ENCODE data around the gene ARMS2. TPM values are rescaled to one million over a fixed set of nuclear protein-coding genes. Genes with fewer than 3 reads are reported as not detected.

The ARMS2 gene
- total RNA-seq, 1 donor from 2014 or later = not detected

DNA sequence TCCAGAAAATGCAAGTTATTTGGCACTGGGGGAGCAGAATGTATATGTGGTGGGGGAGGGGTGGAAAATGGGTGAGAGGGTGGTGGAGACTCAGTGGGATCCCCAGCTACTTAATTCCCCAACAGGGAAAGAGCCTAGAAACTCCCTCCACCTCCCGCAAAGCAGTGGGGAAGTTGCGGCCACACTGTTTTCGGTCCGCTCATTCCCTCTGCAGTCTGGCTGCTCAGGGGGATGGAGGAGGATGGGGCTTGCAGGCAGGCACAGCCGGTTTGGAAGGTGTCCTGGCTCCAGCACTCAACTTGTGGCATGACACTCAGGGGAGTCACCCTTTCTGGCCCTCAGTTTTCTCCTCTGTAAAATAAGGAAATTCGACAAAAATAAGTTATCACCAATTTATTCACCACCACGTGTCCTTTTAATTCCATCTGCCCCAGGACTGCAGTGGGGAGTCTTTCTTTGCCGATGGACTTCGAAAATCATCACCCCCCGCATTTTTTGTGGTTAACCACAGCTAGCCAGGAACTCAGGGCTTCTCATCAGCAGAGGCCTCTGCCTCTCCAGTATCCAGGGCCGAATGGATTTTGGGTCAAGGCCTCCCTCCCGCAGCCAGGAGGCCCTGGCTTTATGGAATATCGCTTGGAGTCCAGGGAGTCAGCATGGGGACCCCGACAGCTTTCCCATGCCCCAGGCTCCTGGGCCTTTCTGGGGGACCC lies 5.3 kb downstream of the ARMS2 start:
- peaks cover 4% of the 10 kb centered on the region for H3K36me3 Mint-ChIP-seq (ENCODE audit: low read depth, unreplicated experiment)
- Histone ChIP-seq H3K9ac (ENCODE audit: low read length) (no peak overlapping the region), H2AFZ (ENCODE audit: low read depth, low read length) (no peak overlapping the region), H4K20me1 (ENCODE audit: insufficient read depth, low read length) (peaks cover 23% of the 10 kb centered on the region), H3K4me2 (ENCODE audit: low read length) (peak overlapping the region; percentile 94), H3K27ac (ENCODE audit: low read depth, low read length) (no peak overlapping the region), H3K79me2 (ENCODE audit: insufficient read depth, low read length) (peaks cover 17% of the 10 kb centered on the region), H3K4me1 (ENCODE audit: insufficient read depth, low read length) (peaks cover 24% of the 10 kb centered on the region), H3K4me3 (ENCODE audit: insufficient read depth, low read depth, low read length) (no peak overlapping the region), H3K27me3 (ENCODE audit: insufficient read depth, low read length) (no peaks in the 10 kb centered on the region), H3K36me3 (ENCODE audit: insufficient read depth, low read length) (no peaks in the 10 kb centered on the region), H3K9me3 (ENCODE audit: insufficient read depth, low read depth, low read length) (no peaks in the 10 kb centered on the region)
- no peaks in the 10 kb centered on the region for H3K9me3 Mint-ChIP-seq (ENCODE audit: unreplicated experiment)
- DNase-seq (ENCODE audit: low read depth) (peak; percentile 82), FAIRE-seq (peak; percentile 5)
- peaks cover 20% of the 10 kb centered on the region for H3K4me1 Mint-ChIP-seq (ENCODE audit: low read depth, unreplicated experiment)
- no peak overlapping the region for H3K27ac Mint-ChIP-seq (ENCODE audit: unreplicated experiment)
- TF ChIP-seq EZH2 (IDR thresholded peaks at IDR 0.05; ENCODE audit: insufficient read depth, low read length) = no peak
- TF ChIP-seq, protein P1, sequence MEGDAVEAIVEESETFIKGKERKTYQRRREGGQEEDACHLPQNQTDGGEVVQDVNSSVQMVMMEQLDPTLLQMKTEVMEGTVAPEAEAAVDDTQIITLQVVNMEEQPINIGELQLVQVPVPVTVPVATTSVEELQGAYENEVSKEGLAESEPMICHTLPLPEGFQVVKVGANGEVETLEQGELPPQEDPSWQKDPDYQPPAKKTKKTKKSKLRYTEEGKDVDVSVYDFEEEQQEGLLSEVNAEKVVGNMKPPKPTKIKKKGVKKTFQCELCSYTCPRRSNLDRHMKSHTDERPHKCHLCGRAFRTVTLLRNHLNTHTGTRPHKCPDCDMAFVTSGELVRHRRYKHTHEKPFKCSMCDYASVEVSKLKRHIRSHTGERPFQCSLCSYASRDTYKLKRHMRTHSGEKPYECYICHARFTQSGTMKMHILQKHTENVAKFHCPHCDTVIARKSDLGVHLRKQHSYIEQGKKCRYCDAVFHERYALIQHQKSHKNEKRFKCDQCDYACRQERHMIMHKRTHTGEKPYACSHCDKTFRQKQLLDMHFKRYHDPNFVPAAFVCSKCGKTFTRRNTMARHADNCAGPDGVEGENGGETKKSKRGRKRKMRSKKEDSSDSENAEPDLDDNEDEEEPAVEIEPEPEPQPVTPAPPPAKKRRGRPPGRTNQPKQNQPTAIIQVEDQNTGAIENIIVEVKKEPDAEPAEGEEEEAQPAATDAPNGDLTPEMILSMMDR (IDR thresholded peaks at IDR 0.05; ENCODE audit: insufficient read depth, low read depth, low read length) = no peak
- peak overlapping the region; percentile 66 for H3K4me3 Mint-ChIP-seq (ENCODE audit: unreplicated experiment)
- H3K27me3 Mint-ChIP-seq (ENCODE audit: low read depth, unreplicated experiment) = peaks cover 47% of the 10 kb centered on the region

DNA sequence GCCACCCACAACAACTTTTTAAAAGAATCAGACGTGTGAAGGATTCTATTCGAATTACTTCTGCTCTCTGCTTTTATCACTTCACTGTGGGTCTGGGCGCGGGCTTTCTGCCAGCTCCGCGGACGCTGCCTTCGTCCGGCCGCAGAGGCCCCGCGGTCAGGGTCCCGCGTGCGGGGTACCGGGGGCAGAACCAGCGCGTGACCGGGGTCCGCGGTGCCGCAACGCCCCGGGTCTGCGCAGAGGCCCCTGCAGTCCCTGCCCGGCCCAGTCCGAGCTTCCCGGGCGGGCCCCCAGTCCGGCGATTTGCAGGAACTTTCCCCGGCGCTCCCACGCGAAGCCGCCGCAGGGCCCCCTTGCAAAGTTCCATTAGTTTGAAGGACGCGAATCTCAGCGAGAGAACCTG lies 6.4 kb downstream of the ARMS2 start:
- H3K4me3 ChIP-seq (ENCODE audit: insufficient read depth, low read depth, low read length) = peak overlapping the region; percentile 74
- no peaks in the 10 kb centered on the region for H3K9me3 ChIP-seq (ENCODE audit: insufficient read depth, low read depth, low read length)
- Mint-ChIP-seq H3K4me3 (ENCODE audit: unreplicated experiment) (peak overlapping the region; percentile 80), H3K27me3 (ENCODE audit: low read depth, unreplicated experiment) (peaks cover 53% of the 10 kb centered on the region), H3K4me1 (ENCODE audit: low read depth, unreplicated experiment) (peaks cover 20% of the 10 kb centered on the region), H3K9me3 (ENCODE audit: unreplicated experiment) (no peaks in the 10 kb centered on the region), H3K36me3 (ENCODE audit: low read depth, unreplicated experiment) (peaks cover 8% of the 10 kb centered on the region), H3K27ac (ENCODE audit: unreplicated experiment) (no peak overlapping the region)
- H3K79me2 ChIP-seq (ENCODE audit: insufficient read depth, low read length) = peaks cover 20% of the 10 kb centered on the region
- H3K9ac ChIP-seq (ENCODE audit: low read length) = peak overlapping the region; percentile 51
- peaks cover 5% of the 10 kb centered on the region for H3K27me3 ChIP-seq (ENCODE audit: insufficient read depth, low read length)
- no peak overlapping the region for H3K27ac ChIP-seq (ENCODE audit: low read depth, low read length)
- FAIRE-seq (no peak), DNase-seq (ENCODE audit: low read depth) (no peak)
- peaks cover 34% of the 10 kb centered on the region for H4K20me1 ChIP-seq (ENCODE audit: insufficient read depth, low read length)
- TF ChIP-seq EZH2 (IDR thresholded peaks at IDR 0.05; ENCODE audit: insufficient read depth, low read length) = no peak
- TF ChIP-seq, protein P1 (IDR thresholded peaks at IDR 0.05; ENCODE audit: insufficient read depth, low read depth, low read length) = no peak
- H3K4me2 ChIP-seq (ENCODE audit: low read length) = peak overlapping the region; percentile 94
- peaks cover 24% of the 10 kb centered on the region for H3K4me1 ChIP-seq (ENCODE audit: insufficient read depth, low read length)
- no peaks in the 10 kb centered on the region for H3K36me3 ChIP-seq (ENCODE audit: insufficient read depth, low read length)
- peak overlapping the region; percentile 81 for H2AFZ ChIP-seq (ENCODE audit: low read depth, low read length)

DNA sequence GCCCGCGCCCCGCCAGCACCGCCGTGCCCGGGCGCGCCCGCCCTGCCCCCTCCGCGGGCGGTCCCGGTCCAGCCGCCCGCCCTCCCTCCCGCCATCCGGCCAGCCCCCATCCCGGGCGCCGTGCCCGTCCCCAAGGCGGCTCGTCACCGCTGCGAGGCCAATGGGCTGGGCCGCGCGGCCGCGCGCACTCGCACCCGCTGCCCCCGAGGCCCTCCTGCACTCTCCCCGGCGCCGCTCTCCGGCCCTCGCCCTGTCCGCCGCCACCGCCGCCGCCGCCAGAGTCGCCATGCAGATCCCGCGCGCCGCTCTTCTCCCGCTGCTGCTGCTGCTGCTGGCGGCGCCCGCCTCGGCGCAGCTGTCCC lies 6.9 kb downstream of the ARMS2 start, which contains the start of gene HTRA1:
Gene HTRA1 (plus strand): TSS at position 187 of the 362 bp plus-strand sequence. CDS start 100 bp downstream, at position 287.
- Mint-ChIP-seq H3K36me3 (ENCODE audit: low read depth, unreplicated experiment) (peaks cover 11% of the 10 kb centered on the region), H3K4me1 (ENCODE audit: low read depth, unreplicated experiment) (peaks cover 20% of the 10 kb centered on the region), H3K4me3 (ENCODE audit: unreplicated experiment) (peak within 1 kb of the TSS; percentile 87), H3K9me3 (ENCODE audit: unreplicated experiment) (no peaks in the 10 kb centered on the region), H3K27me3 (ENCODE audit: low read depth, unreplicated experiment) (peaks cover 57% of the 10 kb centered on the region), H3K27ac (ENCODE audit: unreplicated experiment) (no peak within 1 kb of the TSS)
- no peaks in the 10 kb centered on the region for H3K36me3 ChIP-seq (ENCODE audit: insufficient read depth, low read length)
- H2AFZ ChIP-seq (ENCODE audit: low read depth, low read length) = peak within 1 kb of the TSS; percentile 81
- no peak for DNase-seq (ENCODE audit: low read depth)
- H3K4me3 ChIP-seq (ENCODE audit: insufficient read depth, low read depth, low read length) = peak within 1 kb of the TSS; percentile 74
- H3K9me3 ChIP-seq (ENCODE audit: insufficient read depth, low read depth, low read length) = no peaks in the 10 kb centered on the region
- no peak for FAIRE-seq
- H4K20me1 ChIP-seq (ENCODE audit: insufficient read depth, low read length) = peaks cover 34% of the 10 kb centered on the region
- H3K9ac ChIP-seq (ENCODE audit: low read length) = peak within 1 kb of the TSS; percentile 74
- peaks cover 21% of the 10 kb centered on the region for H3K79me2 ChIP-seq (ENCODE audit: insufficient read depth, low read length)
- peaks cover 24% of the 10 kb centered on the region for H3K4me1 ChIP-seq (ENCODE audit: insufficient read depth, low read length)
- H3K27ac ChIP-seq (ENCODE audit: low read depth, low read length) = no peak within 1 kb of the TSS
- H3K4me2 ChIP-seq (ENCODE audit: low read length) = peak within 1 kb of the TSS; percentile 94
- TF ChIP-seq EZH2 (IDR thresholded peaks at IDR 0.05; ENCODE audit: insufficient read depth, low read length) = no peak
- TF ChIP-seq, protein P1 (IDR thresholded peaks at IDR 0.05; ENCODE audit: insufficient read depth, low read depth, low read length) = no peak
- H3K27me3 ChIP-seq (ENCODE audit: insufficient read depth, low read length) = peaks cover 5% of the 10 kb centered on the region
